HG02938 (cell line): ENCODE results near the gene PHF21B.
"Not testable (repeated sequence)": the region's sequence is repeated elsewhere in the genome, so short reads cannot be mapped to it uniquely, and the experiment has no call there.

Experiments
- ATAC-seq: cut with Tn5 transposase; IDR thresholded peaks from one replicate; pipeline ENCODE4 v1.9.1; 2021; ENCODE audit warnings: mild to moderate bottlenecking, moderate library complexity; ENCODE audit not compliant: unreplicated experiment

The PHF21B gene

GRCh38 chr22:44924710-44925109, 85.1 kb downstream of the PHF21B start:
- no peak for ATAC-seq

- ATAC-seq: no peak
Measured at GRCh38 chr22:44924098-44924497, 85.7 kb downstream of the PHF21B start.

DNA sequence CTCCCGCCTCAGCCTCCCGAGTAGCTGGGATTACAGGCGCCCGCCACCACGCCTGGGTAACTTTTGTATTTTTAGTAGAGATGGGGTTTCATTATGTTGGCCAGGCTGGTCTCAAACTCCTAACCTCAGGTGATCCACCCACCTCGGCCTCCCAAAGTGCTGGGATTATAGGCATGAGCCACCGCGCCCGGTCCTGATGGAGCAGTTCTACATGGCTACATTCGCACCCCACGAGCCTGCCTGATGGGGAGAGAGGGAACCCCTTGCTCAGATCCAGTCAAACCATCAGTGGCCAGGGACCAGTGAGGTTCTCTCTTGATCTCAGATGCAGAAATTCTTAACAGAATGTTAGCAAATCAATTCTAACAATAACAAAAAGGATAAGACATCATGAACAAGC, 88.0 kb downstream of the PHF21B start:
- ATAC-seq: not testable (repeated sequence)

DNA sequence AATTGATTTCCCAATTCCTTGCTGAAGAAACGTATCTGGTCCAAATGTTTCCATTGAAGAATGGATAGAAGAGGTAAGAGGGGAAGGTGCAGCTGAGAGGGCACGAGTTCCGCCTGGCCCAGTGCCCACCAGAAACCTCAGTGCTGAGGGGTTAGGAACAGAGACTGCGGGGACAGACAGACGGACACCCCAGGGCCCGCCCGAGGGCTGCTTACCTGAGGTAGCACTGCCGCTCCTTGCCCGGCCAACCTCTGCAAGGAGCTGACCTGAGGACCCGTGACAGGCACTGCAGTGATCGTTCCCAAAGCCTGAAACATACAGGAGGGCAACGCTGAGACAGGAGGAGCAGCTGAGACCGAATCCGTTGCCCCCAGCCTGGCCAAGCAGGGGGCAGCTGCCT, 89.6 kb downstream of the PHF21B start:
- no peak for ATAC-seq

GRCh38 chr22:44919691-44920090, 90.1 kb downstream of the PHF21B start:
- no peak for ATAC-seq

DNA sequence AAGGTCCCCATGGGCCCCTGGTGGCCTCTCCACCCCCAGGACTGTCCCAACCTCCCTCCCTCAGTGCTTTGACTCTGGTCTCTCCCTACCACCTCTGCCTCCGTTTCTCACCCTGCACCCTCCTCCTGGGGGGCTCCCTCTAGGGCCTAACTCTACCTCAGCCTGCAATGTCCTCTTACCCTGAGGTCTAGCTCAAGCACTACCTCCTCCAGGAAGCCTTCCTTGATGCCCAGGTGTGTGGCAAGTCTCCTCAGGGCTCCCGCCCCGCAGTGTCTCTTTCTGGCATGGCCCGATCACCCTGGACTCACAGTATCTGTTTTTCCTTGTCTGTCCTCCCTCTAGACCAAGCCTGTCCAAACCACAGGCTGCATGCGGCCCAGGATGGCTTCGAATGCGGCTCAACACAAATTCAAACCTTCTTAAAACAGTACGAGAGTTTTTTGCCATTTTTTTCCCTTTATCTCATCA, 90.8 kb downstream of the PHF21B start:
- no peak for ATAC-seq

DNA sequence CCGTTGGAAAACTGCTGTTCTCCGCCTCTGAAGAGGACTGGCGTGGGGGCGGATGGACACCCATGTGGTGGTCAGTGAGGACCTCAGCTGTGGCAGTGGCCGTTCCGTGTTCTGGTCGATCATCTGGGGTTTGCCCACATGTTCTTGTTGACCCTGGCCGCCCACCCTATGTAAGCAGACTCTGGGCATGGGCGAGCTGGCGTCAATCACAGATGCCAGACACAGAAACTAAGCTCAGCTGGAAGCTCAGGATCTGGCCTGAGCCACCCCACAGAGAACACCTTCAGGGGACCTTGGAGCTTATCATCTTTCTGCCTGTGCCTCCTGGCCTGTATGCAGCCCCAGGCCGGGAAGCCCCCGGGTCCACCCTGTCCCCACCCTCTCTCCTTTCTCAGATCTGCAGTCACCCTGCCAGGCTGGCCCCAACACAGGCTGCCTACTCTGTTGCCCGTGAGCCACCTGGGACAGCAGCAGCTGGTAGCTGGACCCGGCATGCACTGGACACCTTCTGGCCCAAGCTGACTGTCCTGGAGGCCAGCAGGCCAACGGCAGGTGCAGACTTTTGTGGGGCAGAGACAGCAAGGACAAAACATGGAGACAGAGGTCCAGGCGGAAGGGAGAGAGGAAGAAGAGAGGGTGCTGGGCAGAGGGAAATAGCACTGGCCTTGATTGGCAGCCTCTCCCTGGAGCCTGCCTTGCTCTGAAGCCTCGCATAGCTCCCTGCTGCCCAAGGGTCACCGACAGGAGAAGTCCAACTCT, 91.5 kb downstream of the PHF21B start:
- ATAC-seq: no peak

GRCh38 chr22:44917372-44918165, 92.2 kb downstream of the PHF21B start:
- no peak for ATAC-seq

DNA sequence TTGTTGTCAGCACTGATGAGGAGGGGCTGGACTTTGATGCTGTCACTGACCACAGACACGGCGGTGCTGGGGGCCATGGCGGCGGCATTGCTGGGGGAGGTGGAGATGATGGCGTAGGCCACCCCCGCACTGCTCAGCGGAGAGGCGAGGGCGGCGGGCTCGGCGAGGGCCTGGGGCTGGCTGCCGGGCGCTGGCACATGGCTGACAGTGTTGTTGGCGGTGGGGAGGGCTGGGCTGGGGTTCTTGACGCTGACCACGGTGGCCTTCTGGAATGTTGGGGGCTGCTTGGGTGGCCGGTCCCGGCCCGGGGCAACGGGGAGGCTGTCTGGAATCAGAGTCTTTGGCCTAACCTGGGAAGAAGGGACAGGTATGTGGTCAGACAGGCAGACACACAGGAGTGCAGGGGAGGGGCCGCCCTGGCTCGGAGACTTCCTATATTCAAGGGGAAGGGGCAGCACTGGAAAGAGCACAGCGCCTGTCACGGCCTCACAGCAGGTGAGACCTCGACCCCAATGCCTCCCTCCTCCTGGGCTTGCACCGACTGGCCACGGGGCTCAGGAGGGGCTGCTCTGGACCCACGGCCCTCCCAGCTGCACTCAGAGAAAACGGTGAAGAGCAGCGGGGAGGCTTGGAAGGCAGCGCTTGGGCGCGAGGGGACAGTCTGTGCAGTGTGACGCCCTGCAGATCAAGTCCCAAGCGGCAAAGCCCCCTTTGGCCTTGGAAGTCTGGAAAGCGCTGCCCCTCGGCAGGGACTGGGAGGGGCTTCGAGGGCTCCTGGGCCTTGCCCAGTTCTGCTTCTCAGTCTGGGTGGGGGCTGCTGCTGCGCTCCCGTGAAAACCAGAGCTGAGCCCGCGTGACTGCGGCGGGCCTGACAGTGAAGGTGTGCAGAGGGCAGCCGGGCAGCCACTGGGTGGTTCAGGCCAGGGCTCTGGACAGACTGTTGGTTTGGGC, 93.2 kb downstream of the PHF21B start:
- no peak for ATAC-seq

DNA sequence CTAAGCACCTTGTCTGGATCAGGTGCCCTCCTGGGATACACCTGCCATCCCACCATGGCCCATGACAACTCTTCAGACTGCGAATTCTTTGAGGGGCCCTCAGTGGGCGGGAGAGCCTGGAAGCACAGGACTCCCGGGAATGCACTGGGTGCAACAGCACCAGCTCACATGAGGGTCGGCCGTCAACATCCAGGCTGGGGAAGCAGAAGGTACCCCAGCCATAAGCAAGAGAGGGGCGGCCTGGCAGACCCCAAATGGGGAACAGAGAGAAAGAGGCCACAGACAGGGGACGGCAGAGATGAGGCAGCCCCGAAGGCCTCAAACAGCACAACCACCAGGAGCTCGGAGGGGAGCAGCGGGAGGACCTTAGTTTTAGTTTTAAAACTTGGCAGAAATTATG, 94.4 kb downstream of the PHF21B start:
- ATAC-seq: no peak

GRCh38 chr22:44914026-44914721, 95.6 kb downstream of the PHF21B start:
- no peak for ATAC-seq

DNA sequence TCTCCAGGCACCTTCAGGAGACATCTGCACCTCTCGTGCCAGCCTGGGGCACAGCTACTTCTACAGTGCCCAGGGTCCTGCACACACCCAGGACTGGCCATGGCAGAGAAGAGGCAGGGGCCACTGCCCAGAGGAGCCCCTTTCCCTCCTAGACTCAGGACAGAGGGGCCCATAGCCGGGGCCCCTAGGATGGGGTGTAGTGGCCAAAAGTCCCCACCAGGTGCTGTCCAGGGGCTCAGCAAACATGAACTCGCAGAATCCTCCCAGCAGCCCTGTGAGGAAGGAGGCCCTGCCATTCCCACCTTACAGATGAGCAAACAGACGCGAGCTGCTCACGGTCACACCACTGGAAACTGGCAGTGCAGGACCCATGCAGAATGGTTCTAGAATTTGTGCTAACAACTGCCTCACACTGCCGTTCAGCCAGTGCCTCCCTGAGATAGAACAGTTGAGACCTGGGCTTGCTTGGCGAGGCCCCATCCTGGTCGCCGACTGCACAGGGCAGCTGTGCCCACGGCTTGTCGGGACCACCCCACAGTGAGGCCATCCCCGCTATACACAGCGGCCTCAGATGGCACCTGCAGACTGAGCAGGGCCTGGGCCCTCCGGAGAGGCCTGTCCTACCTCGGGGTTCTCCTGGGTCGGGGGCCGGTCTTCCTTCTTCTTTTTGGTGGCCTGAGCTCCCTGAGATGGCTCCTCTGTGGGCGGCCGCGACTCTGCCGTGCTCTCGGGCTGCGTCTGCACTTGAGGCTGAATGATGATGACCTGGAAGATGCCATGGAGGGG, 96.4 kb downstream of the PHF21B start:
- no peak for ATAC-seq

DNA sequence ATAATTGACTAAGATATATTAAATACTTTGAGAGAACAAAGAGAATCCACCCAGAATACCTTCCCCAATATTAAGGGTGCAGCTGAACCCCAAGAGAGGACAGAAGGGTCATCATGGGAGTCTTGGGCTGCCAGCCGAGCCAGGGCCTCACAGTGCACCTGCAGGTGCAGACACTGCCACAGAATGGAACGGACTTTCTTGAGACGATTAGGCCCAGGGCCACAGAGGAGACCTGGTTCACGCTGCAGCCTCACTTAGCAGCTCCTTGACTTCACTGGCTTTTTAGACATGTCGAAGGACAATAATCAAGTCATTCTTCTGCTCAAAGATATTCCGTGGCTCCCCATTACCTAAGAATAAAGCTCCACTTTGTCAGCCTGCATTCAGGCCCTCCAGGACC, 100.6 kb downstream of the PHF21B start:
- ATAC-seq: no peak

- no peak for ATAC-seq
Measured at GRCh38 chr22:44907765-44908737, 101.8 kb downstream of the PHF21B start.

DNA sequence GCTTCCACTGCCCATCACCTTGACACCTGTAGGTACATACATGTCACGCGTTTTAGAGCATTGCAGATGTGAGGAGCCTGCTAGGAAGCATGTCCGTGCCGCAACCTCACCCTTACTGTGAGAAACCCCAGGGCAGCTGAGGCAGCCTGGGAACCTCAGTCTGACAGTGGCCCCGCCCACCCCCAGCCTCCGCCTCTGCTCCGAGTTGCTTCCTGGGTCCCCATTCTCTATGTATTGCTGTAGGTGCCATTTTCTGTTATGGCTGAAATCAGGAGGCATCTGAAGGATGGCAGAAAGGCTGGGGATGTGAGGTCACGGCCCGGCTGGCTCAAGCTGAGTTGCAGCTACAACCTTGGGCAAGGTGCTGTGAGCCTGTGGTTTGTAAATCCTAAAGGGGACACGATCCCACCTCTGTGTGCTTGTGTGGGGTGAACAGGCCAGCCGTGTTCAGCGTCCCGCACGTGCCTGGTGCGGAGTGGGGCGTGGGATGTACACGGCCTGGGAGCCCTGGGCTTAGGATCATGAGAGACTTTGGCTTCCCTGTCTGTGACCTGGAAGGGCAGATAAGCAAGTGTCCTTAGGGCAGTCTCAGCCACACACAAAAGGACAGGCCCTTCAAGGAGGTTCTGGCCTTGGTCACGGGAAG, 102.7 kb downstream of the PHF21B start:
- no peak for ATAC-seq

GRCh38 chr22:44906248-44906936, 103.4 kb downstream of the PHF21B start:
- no peak for ATAC-seq

DNA sequence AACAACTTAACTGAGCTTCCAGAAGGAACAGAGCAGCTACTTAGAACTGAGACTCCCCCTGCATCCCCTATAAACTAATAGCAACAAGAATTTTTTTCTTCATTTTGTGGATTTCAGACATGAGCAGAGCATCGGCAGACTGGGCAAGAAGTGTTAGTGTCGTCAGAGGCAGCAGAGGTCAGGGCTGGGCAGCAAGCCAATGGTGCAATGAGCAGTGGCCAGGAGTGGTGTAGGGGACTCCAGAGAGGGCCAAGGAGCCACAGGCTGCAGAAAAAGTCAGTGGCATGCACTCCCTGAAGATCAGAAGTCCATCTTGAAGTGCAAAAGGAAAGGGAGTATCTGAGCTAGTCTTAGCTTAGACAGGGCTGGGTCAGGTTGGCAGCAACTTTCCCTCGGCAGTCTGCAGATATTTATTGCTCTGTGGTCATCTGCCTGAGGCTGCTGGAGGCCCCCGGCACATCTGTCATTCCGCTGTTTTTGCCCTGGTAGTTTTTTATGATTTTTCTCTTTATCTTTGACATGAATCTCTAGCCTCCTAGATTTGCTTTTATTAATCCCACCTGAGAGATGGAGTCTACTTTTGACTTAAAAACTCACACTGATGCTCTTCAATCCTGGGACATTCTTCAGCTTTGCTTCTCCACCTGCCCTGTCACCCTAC, 105.2 kb downstream of the PHF21B start:
- ATAC-seq: not testable (repeated sequence)
